K562 (cell line): Measurements from ENCODE around the gene RUVBL2. TPM values are rescaled to one million over a fixed set of nuclear protein-coding genes. Genes with fewer than 3 reads are reported as not detected.

Experiments used
- CREB3L1 ChIP-seq: fragments of 450-650 bp; IDR thresholded peaks from 2 replicates; pipeline ENCODE4 v1.6.1; 2014; ENCODE audit warnings: low read depth, mild to moderate bottlenecking, moderate library complexity, borderline replicate concordance
- CXXC5 ChIP-seq: fragments of 250-450 bp; sonication (Bioruptor Pico); IDR thresholded peaks from 2 replicates; pipeline ENCODE4 v1.8.0; 2022; ENCODE audit warnings: inconsistent platforms, mild to moderate bottlenecking, moderate library complexity
- ELF4 ChIP-seq: fragments of 450-650 bp; formaldehyde crosslinking; IDR thresholded peaks from 2 replicates; pipeline ENCODE4 v1.4.0; 2022; ENCODE audit warnings: missing genetic modification characterization
- MTA3 ChIP-seq: fragments of 450-650 bp; formaldehyde crosslinking; IDR thresholded peaks from 2 replicates; pipeline ENCODE4 v1.6.1; 2017; ENCODE audit warnings: mild to moderate bottlenecking, borderline replicate concordance
- NONO ChIP-seq, 2 experiments: fragments of 200-400 bp in 1 of 2; fragments of 450-650 bp in 1 of 2; formaldehyde crosslinking in 1 of 2; IDR thresholded peaks; 2 replicates each; pipeline ENCODE4 v1.6.1; 2017; ENCODE audit warnings: low read depth in 2 of 2, mild to moderate bottlenecking in 2 of 2, moderate library complexity in 2 of 2, low read length in 1 of 2
- PKNOX1 ChIP-seq: fragments of 450-650 bp; IDR thresholded peaks from 2 replicates; pipeline ENCODE4 v1.6.1; 2016
- POLR2H ChIP-seq: IDR thresholded peaks from 2 replicates; pipeline ENCODE4 v1.6.1; 2016; ENCODE audit warnings: missing genetic modification characterization, low read depth, mild to moderate bottlenecking, control low read depth, missing compliant biosample characterization, moderate library complexity
- RBBP5 ChIP-seq: fragments of 200-600 bp; sonication (generic); IDR thresholded peaks from 2 replicates; pipeline ENCODE4 v1.6.1; 2012; ENCODE audit warnings: borderline replicate concordance, mild to moderate bottlenecking, low read length, control low read depth, inconsistent platforms; ENCODE audit not compliant: insufficient read depth, poor library complexity, severe bottlenecking
- ZNF780A ChIP-seq: fragments of 250-450 bp; sonication (Bioruptor Pico); IDR thresholded peaks from 2 replicates; pipeline ENCODE4 v1.5.0; 2021; ENCODE audit warnings: mild to moderate bottlenecking
- polyA plus RNA-seq, 8 experiments: library from polyadenylated mRNA; depleted of rRNA in 4 of 8; stranded (reverse) in 5 of 8; unstranded in 3 of 8; fragments of >200 nt; fragmentation: Nextera tagmentation in 2 of 8; fragmentation: Illumina TruSeq in 1 of 8; extraction: Ambion mirVana in 2 of 8; extraction: Trizol in 1 of 8; gene quantifications; 2 replicates each; pipeline versions ENCODE4 v1.2.1 to v1.2.3, GENCODE V29; 2011 to 2014; ENCODE audit warnings: inconsistent platforms in 1 of 8, missing spikeins in 1 of 8
- total RNA-seq, 7 experiments: library from RNA; depleted of rRNA in 6 of 7; stranded (reverse); fragments of >200 nt in 6 of 7; fragmentation: Illumina TruSeq in 2 of 7; extraction: Trizol in 2 of 7; gene quantifications; 2 replicates each; pipeline versions ENCODE4 v1.2.1 to v1.2.3, GENCODE V29; 2011 to 2021; ENCODE audit warnings: low replicate concordance in 1 of 7
- TF ChIP-seq, protein P1 (sequence below), 2 experiments: fragments of 450-650 bp; formaldehyde crosslinking in 1 of 2; IDR thresholded peaks; 2 replicates each; pipeline versions ENCODE4 v1.4.0 to v1.6.1; 2014 to 2020; ENCODE audit warnings: mild to moderate bottlenecking in 2 of 2, borderline replicate concordance in 1 of 2, low read depth in 1 of 2
- TF ChIP-seq, protein P2 (sequence below): sonication (generic); formaldehyde crosslinking; IDR thresholded peaks from 2 replicates; pipeline ENCODE4 v1.9.0; 2022; ENCODE audit warnings: mild to moderate bottlenecking, missing genetic modification reagents
- TF ChIP-seq, protein P3 (sequence below): fragments of 250-450 bp; sonication (Bioruptor Pico); IDR thresholded peaks from 2 replicates; pipeline ENCODE4 v1.5.0; 2021

Gene RUVBL2
- total and polyA plus RNA-seq, 9 of the 15 experiments (the other 6 are each of a cell fraction or from before 2014, with no cell fraction given) = 71.4 to 453 (median 237) TPM

- TF ChIP-seq, protein P1, sequence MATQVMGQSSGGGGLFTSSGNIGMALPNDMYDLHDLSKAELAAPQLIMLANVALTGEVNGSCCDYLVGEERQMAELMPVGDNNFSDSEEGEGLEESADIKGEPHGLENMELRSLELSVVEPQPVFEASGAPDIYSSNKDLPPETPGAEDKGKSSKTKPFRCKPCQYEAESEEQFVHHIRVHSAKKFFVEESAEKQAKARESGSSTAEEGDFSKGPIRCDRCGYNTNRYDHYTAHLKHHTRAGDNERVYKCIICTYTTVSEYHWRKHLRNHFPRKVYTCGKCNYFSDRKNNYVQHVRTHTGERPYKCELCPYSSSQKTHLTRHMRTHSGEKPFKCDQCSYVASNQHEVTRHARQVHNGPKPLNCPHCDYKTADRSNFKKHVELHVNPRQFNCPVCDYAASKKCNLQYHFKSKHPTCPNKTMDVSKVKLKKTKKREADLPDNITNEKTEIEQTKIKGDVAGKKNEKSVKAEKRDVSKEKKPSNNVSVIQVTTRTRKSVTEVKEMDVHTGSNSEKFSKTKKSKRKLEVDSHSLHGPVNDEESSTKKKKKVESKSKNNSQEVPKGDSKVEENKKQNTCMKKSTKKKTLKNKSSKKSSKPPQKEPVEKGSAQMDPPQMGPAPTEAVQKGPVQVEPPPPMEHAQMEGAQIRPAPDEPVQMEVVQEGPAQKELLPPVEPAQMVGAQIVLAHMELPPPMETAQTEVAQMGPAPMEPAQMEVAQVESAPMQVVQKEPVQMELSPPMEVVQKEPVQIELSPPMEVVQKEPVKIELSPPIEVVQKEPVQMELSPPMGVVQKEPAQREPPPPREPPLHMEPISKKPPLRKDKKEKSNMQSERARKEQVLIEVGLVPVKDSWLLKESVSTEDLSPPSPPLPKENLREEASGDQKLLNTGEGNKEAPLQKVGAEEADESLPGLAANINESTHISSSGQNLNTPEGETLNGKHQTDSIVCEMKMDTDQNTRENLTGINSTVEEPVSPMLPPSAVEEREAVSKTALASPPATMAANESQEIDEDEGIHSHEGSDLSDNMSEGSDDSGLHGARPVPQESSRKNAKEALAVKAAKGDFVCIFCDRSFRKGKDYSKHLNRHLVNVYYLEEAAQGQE (IDR thresholded peaks at IDR 0.05; ENCODE audit: borderline replicate concordance) = peak; percentile 44; the same call in 1 of the 2 replicates
- TF ChIP-seq, protein P1 (CRISPR knock-in tag; IDR thresholded peaks at IDR 0.05; ENCODE audit: low read depth) = no peak
- TF ChIP-seq PKNOX1 (peak; percentile 99), ZNF780A (CRISPR knock-in tag) (no peak), POLR2H (tag) (peak; percentile 66), ELF4 (CRISPR knock-in tag) (0 out of 2 replicates have a peak, but pooled peaks have one; percentile 50), NONO (IDR thresholded peaks at IDR 0.05; ENCODE audit: low read depth in 2 of 2, low read length in 1 of 2) (0 out of 4 replicates have a peak, but pooled peaks of 1 of the 2 experiments have one; percentile 72), RBBP5 (peak; percentile 53), MTA3 (peak; percentile 90; the same call in 1 of the 2 replicates), CREB3L1 (peak; percentile 10; the same call in 1 of the 2 replicates), CXXC5 (CRISPR knock-in tag) (peak; percentile 73)
- TF ChIP-seq, protein P2, sequence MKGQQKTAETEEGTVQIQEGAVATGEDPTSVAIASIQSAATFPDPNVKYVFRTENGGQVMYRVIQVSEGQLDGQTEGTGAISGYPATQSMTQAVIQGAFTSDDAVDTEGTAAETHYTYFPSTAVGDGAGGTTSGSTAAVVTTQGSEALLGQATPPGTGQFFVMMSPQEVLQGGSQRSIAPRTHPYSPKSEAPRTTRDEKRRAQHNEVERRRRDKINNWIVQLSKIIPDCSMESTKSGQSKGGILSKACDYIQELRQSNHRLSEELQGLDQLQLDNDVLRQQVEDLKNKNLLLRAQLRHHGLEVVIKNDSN (CRISPR knock-in tag) = peak; percentile 40; the same call in 1 of the 2 replicates
- TF ChIP-seq, protein P3, sequence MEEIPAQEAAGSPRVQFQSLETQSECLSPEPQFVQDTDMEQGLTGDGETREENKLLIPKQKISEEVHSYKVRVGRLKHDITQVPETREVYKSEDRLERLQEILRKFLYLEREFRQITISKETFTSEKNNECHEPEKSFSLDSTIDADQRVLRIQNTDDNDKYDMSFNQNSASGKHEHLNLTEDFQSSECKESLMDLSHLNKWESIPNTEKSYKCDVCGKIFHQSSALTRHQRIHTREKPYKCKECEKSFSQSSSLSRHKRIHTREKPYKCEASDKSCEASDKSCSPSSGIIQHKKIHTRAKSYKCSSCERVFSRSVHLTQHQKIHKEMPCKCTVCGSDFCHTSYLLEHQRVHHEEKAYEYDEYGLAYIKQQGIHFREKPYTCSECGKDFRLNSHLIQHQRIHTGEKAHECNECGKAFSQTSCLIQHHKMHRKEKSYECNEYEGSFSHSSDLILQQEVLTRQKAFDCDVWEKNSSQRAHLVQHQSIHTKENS (CRISPR knock-in tag) = no peak
Measured at GRCh38 chr19:48993175-48994034, at the start of gene RUVBL2, which contains the start of gene GYS1 (continued).
